ENCODE measurements around the gene DIDO1. TPM values are rescaled to one million over a fixed set of nuclear protein-coding genes. Genes with fewer than 3 reads are reported as not detected.

Gene DIDO1
- total and polyA plus RNA-seq, 2 of the 13 experiments (the other 11 are each of a cell fraction or from before 2014, with no cell fraction given) = 75.0 to 75.1 TPM

- TF ChIP-seq THAP9 (CRISPR knock-in tag; IDR thresholded peaks at IDR 0.05; ENCODE audit: borderline replicate concordance) (peak; percentile 47), ZSCAN20 (CRISPR knock-in tag; IDR thresholded peaks at IDR 0.05; ENCODE audit: borderline replicate concordance) (peak; percentile 97), ZBTB26 (CRISPR knock-in tag; IDR thresholded peaks at IDR 0.05; ENCODE audit: borderline replicate concordance) (peak; percentile 97), HDAC1 (CRISPR knock-in tag; IDR thresholded peaks at IDR 0.05) (peak; percentile 97), ZSCAN9 (CRISPR knock-in tag; IDR thresholded peaks at IDR 0.05; ENCODE audit: borderline replicate concordance) (peak; percentile 99), ZSCAN12 (CRISPR knock-in tag; IDR thresholded peaks at IDR 0.05) (peak; percentile 97), KLF13 (CRISPR knock-in tag; IDR thresholded peaks at IDR 0.05) (0 out of 2 replicates have a peak, but pooled peaks have one; percentile 22), SMAD1 (CRISPR knock-in tag; IDR thresholded peaks at IDR 0.05; ENCODE audit: borderline replicate concordance, low read depth) (peak; percentile 79; the same call in 1 of the 2 replicates), FIP1L1 (IDR thresholded peaks at IDR 0.05; ENCODE audit: borderline replicate concordance, insufficient read depth, low read depth, low read length) (peak; percentile 67; the same call in 1 of the 2 replicates), ZNF83 (CRISPR knock-in tag; IDR thresholded peaks at IDR 0.05; ENCODE audit: borderline replicate concordance) (peak; percentile 83; the same call in 1 of the 2 replicates), ZFP82 (CRISPR knock-in tag; IDR thresholded peaks at IDR 0.05; ENCODE audit: borderline replicate concordance) (peak; percentile 95)
- TF ChIP-seq, protein P1, sequence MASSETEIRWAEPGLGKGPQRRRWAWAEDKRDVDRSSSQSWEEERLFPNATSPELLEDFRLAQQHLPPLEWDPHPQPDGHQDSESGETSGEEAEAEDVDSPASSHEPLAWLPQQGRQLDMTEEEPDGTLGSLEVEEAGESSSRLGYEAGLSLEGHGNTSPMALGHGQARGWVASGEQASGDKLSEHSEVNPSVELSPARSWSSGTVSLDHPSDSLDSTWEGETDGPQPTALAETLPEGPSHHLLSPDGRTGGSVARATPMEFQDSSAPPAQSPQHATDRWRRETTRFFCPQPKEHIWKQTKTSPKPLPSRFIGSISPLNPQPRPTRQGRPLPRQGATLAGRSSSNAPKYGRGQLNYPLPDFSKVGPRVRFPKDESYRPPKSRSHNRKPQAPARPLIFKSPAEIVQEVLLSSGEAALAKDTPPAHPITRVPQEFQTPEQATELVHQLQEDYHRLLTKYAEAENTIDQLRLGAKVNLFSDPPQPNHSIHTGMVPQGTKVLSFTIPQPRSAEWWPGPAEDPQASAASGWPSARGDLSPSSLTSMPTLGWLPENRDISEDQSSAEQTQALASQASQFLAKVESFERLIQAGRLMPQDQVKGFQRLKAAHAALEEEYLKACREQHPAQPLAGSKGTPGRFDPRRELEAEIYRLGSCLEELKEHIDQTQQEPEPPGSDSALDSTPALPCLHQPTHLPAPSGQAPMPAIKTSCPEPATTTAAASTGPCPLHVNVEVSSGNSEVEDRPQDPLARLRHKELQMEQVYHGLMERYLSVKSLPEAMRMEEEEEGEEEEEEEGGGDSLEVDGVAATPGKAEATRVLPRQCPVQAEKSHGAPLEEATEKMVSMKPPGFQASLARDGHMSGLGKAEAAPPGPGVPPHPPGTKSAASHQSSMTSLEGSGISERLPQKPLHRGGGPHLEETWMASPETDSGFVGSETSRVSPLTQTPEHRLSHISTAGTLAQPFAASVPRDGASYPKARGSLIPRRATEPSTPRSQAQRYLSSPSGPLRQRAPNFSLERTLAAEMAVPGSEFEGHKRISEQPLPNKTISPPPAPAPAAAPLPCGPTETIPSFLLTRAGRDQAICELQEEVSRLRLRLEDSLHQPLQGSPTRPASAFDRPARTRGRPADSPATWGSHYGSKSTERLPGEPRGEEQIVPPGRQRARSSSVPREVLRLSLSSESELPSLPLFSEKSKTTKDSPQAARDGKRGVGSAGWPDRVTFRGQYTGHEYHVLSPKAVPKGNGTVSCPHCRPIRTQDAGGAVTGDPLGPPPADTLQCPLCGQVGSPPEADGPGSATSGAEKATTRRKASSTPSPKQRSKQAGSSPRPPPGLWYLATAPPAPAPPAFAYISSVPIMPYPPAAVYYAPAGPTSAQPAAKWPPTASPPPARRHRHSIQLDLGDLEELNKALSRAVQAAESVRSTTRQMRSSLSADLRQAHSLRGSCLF (CRISPR knock-in tag; IDR thresholded peaks at IDR 0.05; ENCODE audit: borderline replicate concordance) = peak; percentile 98
- TF ChIP-seq, protein P2, sequence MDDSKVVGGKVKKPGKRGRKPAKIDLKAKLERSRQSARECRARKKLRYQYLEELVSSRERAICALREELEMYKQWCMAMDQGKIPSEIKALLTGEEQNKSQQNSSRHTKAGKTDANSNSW (CRISPR knock-in tag; IDR thresholded peaks at IDR 0.05; ENCODE audit: borderline replicate concordance) = no peak; the same call in none of the 2 replicates
- TF ChIP-seq, protein P3, sequence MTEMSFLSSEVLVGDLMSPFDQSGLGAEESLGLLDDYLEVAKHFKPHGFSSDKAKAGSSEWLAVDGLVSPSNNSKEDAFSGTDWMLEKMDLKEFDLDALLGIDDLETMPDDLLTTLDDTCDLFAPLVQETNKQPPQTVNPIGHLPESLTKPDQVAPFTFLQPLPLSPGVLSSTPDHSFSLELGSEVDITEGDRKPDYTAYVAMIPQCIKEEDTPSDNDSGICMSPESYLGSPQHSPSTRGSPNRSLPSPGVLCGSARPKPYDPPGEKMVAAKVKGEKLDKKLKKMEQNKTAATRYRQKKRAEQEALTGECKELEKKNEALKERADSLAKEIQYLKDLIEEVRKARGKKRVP (CRISPR knock-in tag; IDR thresholded peaks at IDR 0.05) = peak in 1 of 2 experiments; percentile 72; a peak in 1 of 4 replicates
- TF ChIP-seq, protein P4, sequence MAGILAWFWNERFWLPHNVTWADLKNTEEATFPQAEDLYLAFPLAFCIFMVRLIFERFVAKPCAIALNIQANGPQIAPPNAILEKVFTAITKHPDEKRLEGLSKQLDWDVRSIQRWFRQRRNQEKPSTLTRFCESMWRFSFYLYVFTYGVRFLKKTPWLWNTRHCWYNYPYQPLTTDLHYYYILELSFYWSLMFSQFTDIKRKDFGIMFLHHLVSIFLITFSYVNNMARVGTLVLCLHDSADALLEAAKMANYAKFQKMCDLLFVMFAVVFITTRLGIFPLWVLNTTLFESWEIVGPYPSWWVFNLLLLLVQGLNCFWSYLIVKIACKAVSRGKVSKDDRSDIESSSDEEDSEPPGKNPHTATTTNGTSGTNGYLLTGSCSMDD (CRISPR knock-in tag; IDR thresholded peaks at IDR 0.05) = 0 out of 2 replicates have a peak, but pooled peaks have one; percentile 44
These were observed 27.8 kb upstream of the DIDO1 start (continued) for GRCh38 chr20:62953839-62954703.

Measured in HepG2 (cell line).